HG03575 (cell line): ENCODE data around the gene ZNF837.
"Not testable (repeated sequence)": the region's sequence is repeated elsewhere in the genome, so short reads cannot be mapped to it uniquely, and the experiment has no call there.

Experiments used
- ATAC-seq: cut with Tn5 transposase; IDR thresholded peaks from one replicate; pipeline ENCODE4 v1.9.1; 2021; ENCODE audit not compliant: unreplicated experiment, insufficient number of reproducible peaks, low FRiP score; ENCODE audit errors: extremely low read depth

ZNF837 gene

GRCh38 chr19:58353717-58354477, 26.9 kb downstream of the ZNF837 start:
- ATAC-seq: no peak

GRCh38 chr19:58352760-58353671, 27.8 kb downstream of the ZNF837 start, which contains the start of gene A1BG:
Gene A1BG (minus strand): TSS chr19:58353492. CDS start chr19:58353437, 55 bp downstream.
- ATAC-seq: no peak

GRCh38 chr19:58351990-58352755, 28.7 kb downstream of the ZNF837 start:
- no peak for ATAC-seq

- ATAC-seq: no peak
These were observed 29.3 kb downstream of the ZNF837 start for GRCh38 chr19:58351558-58351878.

GRCh38 chr19:58350871-58351557, 29.8 kb downstream of the ZNF837 start:
- ATAC-seq: no peak

GRCh38 chr19:58350001-58350861, 30.6 kb downstream of the ZNF837 start:
- ATAC-seq: no peak

- ATAC-seq: no peak
These were observed 31.2 kb downstream of the ZNF837 start for GRCh38 chr19:58349590-58349989.

GRCh38 chr19:58348080-58348479, 32.8 kb downstream of the ZNF837 start:
- not testable (repeated sequence) for ATAC-seq

- no peak for ATAC-seq
These were observed 33.6 kb downstream of the ZNF837 start for GRCh38 chr19:58346961-58347929.

GRCh38 chr19:58345558-58345957, 35.3 kb downstream of the ZNF837 start:
- ATAC-seq: no peak

- no peak for ATAC-seq
These were observed 41.8 kb downstream of the ZNF837 start for GRCh38 chr19:58338825-58339558.

GRCh38 chr19:58338336-58338735, 42.5 kb downstream of the ZNF837 start:
- ATAC-seq: no peak

GRCh38 chr19:58336820-58337219, 44.0 kb downstream of the ZNF837 start:
- no peak for ATAC-seq

- ATAC-seq: no peak
These were observed 44.6 kb downstream of the ZNF837 start for GRCh38 chr19:58336216-58336615.

GRCh38 chr19:58335630-58336029, 45.2 kb downstream of the ZNF837 start:
- ATAC-seq: no peak

- ATAC-seq: no peak
These were observed 46.1 kb downstream of the ZNF837 start for GRCh38 chr19:58334691-58335249.
